Prostate gland (tissue), 2 donors: ENCODE data around the gene CAPS2. TPM values are rescaled to one million over a fixed set of nuclear protein-coding genes. Genes with fewer than 3 reads are reported as not detected.

Experiments
- DNase-seq: peaks from one replicate; pipeline ENCODE4 v3.0.0-alpha.2; 2019; ENCODE audit warnings: low spot score
- H3K27ac ChIP-seq, 2 donors: fragments of 200-600 bp; sonication (generic); 2 replicates each; pipeline ENCODE4 v1.5.1; 2017 to 2019
- H3K27me3 ChIP-seq: fragments of 200-600 bp; sonication (generic); replicated peaks from 2 replicates; pipeline ENCODE4 v1.5.1; 2019; ENCODE audit not compliant: insufficient read depth
- H3K36me3 ChIP-seq, 2 donors: fragments of 200-600 bp; sonication (generic); 1 replicate in 1 of 2; 2 replicates in 1 of 2; pipeline versions ENCODE4 v1.5.1 to v1.8.1; 2017 to 2019
- H3K4me1 ChIP-seq: fragments of 200-600 bp; sonication (generic); replicated peaks from 2 replicates; pipeline ENCODE4 v1.5.1; 2019
- H3K4me3 ChIP-seq, 2 donors: fragments of 200-600 bp; sonication (generic); 2 replicates each; pipeline ENCODE4 v1.5.1; 2017 to 2019
- H3K9me3 ChIP-seq: fragments of 200-600 bp; sonication (generic); 2 replicates; pipeline ENCODE4 v1.5.1; 2017
- CTCF ChIP-seq, 4 experiments: fragments of 200-600 bp in 2 of 4; fragments of 450-650 bp in 2 of 4; sonication (generic) in 2 of 4; IDR thresholded peaks; 1 replicate in 3 of 4; 2 replicates in 1 of 4; pipeline ENCODE4 v1.5.1; 2016 to 2019; ENCODE audit warnings: antibody characterized with exemption in 4 of 4, mild to moderate bottlenecking in 2 of 4, moderate library complexity in 2 of 4
- POLR2A ChIP-seq: fragments of 450-650 bp; IDR thresholded peaks from one replicate; pipeline ENCODE4 v1.6.1; 2016; ENCODE audit warnings: antibody characterized with exemption, mild to moderate bottlenecking
- POLR2AphosphoS5 ChIP-seq: sonication (generic); formaldehyde crosslinking; IDR thresholded peaks from one replicate; pipeline ENCODE4 v1.6.1; 2017; ENCODE audit warnings: antibody characterized with exemption
- WGBS: methylation state at CpG from one replicate; pipeline ENCODE4 v1.1.5; 2018; 5-methylcytosine and 5-hydroxymethylcytosine counted together
- intact Hi-C: fragments of 100-400 bp; cut with DNase I; formaldehyde crosslinking; loops from one replicate; pipeline ENCODE4 v1.14.2; 2022
- total RNA-seq, 2 donors: library from RNA; depleted of rRNA; stranded (reverse); fragments of >200 nt; gene quantifications; one replicate each; pipeline ENCODE4 v1.1.0, GENCODE V29; 2016

Gene CAPS2
- 10 to 100 TPM in 1 of 2 donors, 1 to 10 TPM in 1; 7.9 to 29.8 TPM for total RNA-seq

- Histone ChIP-seq H3K4me1 (no peaks in the 10 kb centered on the region), H3K27ac (no peak within 1 kb of the TSS), H3K9me3 (no peaks in the 10 kb centered on the region), H3K36me3 (no peaks in the 10 kb centered on the region), H3K4me3 (peak within 1 kb of the TSS; percentile 41 to 50), H3K27me3 (no peaks in the 10 kb centered on the region)
- DNase-seq: peak; percentile 53
- TF ChIP-seq CTCF (IDR thresholded peaks at IDR 0.05) (peak in 1 of 4 experiments; percentile 5), POLR2A (no peak), POLR2AphosphoS5 (peak; percentile 54)
- intact Hi-C loops: loop anchor here (10.0 kb wide), 1 partner anchor 175 kb away; no protein-coding TSS in a partner anchor
- WGBS: 2% methylated on average over 40 of the region's 40 CpGs
These were observed at the start of gene CAPS2 for GRCh38 chr12:75329918-75330826. Gene CAPS2 (minus strand): TSS chr12:75330324. CDS start chr12:75326498, 3,826 bp downstream.

DNA sequence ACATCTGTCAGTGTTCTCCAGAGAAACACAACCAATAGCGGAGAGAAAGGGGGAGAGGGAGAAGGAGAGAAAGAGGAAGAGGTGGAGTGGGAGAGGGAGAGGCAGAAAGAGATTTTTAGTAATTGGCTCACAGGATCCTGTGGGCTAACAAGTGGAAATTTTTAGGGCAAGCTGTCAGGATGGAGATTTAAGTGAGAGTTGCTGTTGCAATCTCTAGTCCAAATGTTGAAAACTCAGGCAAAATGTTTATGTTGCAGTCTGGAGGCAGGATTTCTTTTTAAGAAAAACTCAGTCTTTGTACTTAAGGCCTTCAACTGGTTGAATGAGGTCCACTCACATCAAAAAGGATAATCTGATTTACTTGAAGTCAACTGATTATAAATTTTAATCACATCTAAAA, 48.2 kb upstream of the CAPS2 start:
- H3K4me1 ChIP-seq: no peaks in the 10 kb centered on the region
- no peak overlapping the region for H3K27ac ChIP-seq
- 93% methylated on average over 1 of the region's 1 CpG for WGBS
- DNase-seq: no peak
- H3K36me3 ChIP-seq: no peaks in the 10 kb centered on the region
- H3K9me3 ChIP-seq: no peaks in the 10 kb centered on the region
- no peak for TF ChIP-seq POLR2AphosphoS5
- no peak for TF ChIP-seq POLR2A
- no peak for TF ChIP-seq CTCF (IDR thresholded peaks at IDR 0.05)
- no peaks in the 10 kb centered on the region for H3K27me3 ChIP-seq
- intact Hi-C loops: no loop called here
- H3K4me3 ChIP-seq: no peak overlapping the region

DNA sequence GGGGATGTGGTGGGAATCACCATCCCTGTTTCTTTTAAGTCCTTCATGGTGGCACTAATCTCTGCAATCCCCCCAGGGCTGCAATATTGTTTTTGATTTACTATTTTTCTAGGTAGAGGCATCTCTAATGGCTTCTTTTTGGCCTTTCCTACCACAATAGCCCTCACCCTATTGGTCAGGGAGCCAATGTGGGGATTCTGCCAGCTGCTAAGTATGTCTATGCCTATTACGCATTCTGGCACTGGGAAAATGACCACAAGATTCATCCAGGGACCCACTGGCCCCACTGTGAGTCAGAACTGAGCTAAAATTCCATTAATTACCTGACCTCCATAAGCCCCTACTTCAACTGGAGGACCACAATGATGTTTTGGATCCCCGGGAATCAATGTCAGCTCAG, 44.8 kb upstream of the CAPS2 start:
- H3K4me1 ChIP-seq: no peaks in the 10 kb centered on the region
- 97% methylated on average over 2 of the region's 2 CpGs for WGBS
- H3K9me3 ChIP-seq: no peaks in the 10 kb centered on the region
- H3K4me3 ChIP-seq: no peak overlapping the region
- H3K27ac ChIP-seq: no peak overlapping the region
- no peak for DNase-seq
- no peaks in the 10 kb centered on the region for H3K36me3 ChIP-seq
- intact Hi-C loops: no loop called here
- H3K27me3 ChIP-seq: no peaks in the 10 kb centered on the region
- TF ChIP-seq POLR2AphosphoS5 (no peak), CTCF (IDR thresholded peaks at IDR 0.05) (no peak), POLR2A (no peak)

GRCh38 chr12:75366629-75367028, 36.5 kb upstream of the CAPS2 start:
- H3K27ac ChIP-seq: no peak overlapping the region
- H3K4me3 ChIP-seq: no peak overlapping the region
- TF ChIP-seq POLR2AphosphoS5: no peak
- TF ChIP-seq CTCF (IDR thresholded peaks at IDR 0.05): no peak
- TF ChIP-seq POLR2A: no peak
- H3K36me3 ChIP-seq: no peaks in the 10 kb centered on the region
- H3K9me3 ChIP-seq: no peaks in the 10 kb centered on the region
- 83% methylated on average over 1 of the region's 1 CpG for WGBS
- H3K27me3 ChIP-seq: no peaks in the 10 kb centered on the region
- no peak for DNase-seq
- intact Hi-C loops: no loop called here
- no peaks in the 10 kb centered on the region for H3K4me1 ChIP-seq

DNA sequence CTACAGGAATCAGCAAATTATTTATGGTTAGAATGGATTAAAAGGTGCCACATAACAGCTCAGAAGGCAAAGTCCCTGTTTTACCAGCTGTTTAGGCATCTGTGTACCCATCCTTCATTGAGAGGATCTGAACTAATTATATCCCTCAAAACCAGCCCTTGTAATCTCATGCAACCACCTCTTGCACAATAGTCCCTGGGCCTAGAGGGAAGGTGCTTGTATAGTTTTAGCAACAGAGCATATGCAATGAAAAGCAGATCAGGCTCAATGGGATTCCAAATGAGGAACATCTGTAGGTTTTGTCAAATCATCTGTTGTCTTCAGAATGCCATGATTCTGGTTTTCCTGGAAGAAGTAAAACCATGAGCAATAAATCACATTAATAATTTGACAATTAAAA, 34.8 kb upstream of the CAPS2 start:
- intact Hi-C loops: no loop called here
- Histone ChIP-seq H3K9me3 (no peaks in the 10 kb centered on the region), H3K4me1 (no peaks in the 10 kb centered on the region), H3K36me3 (no peaks in the 10 kb centered on the region), H3K27me3 (no peaks in the 10 kb centered on the region), H3K27ac (no peak overlapping the region), H3K4me3 (no peak overlapping the region)
- DNase-seq: no peak
- TF ChIP-seq POLR2A (no peak), CTCF (IDR thresholded peaks at IDR 0.05) (no peak), POLR2AphosphoS5 (no peak)
